Measurements from ENCODE around the gene NXF2.
"Not testable (repeated sequence)": the region's sequence is repeated elsewhere in the genome, so short reads cannot be mapped to it uniquely, and the experiment has no call there.

NXF2 gene

GRCh38 chrX:102246893-102247292, at the start of gene NXF2:
Gene NXF2 (plus strand): TSS chrX:102247167. CDS start chrX:102307079, 59,912 bp downstream.
- DNase-seq (ENCODE audit: low spot score), result not testable (repeated sequence)

GRCh38 chrX:102207940-102208339, 39.0 kb upstream of the NXF2 start:
- DNase-seq (ENCODE audit: low spot score), result not testable (repeated sequence)

- DNase-seq (ENCODE audit: low spot score), result not testable (repeated sequence)
Measured at GRCh38 chrX:102214986-102215385, 32.0 kb upstream of the NXF2 start, which contains the start of gene TCP11X1. Gene TCP11X1 (plus strand): TSS chrX:102215301.

- DNase-seq (ENCODE audit: low spot score), result not testable (repeated sequence)
Measured at GRCh38 chrX:102216497-102216896, 30.5 kb upstream of the NXF2 start.

GRCh38 chrX:102235678-102236077, 11.3 kb upstream of the NXF2 start:
- DNase-seq (ENCODE audit: low spot score), result not testable (repeated sequence)

GRCh38 chrX:102240265-102240664, 6.7 kb upstream of the NXF2 start:
- DNase-seq (ENCODE audit: low spot score), result not testable (repeated sequence)

- DNase-seq (ENCODE audit: low spot score), result not testable (repeated sequence)
Measured at GRCh38 chrX:102272231-102272630, 25.3 kb downstream of the NXF2 start.

GRCh38 chrX:102338162-102338561, 91.2 kb downstream of the NXF2 start:
- no peak for DNase-seq (ENCODE audit: low spot score)

GRCh38 chrX:102339312-102340298, 92.6 kb downstream of the NXF2 start:
- no peak for DNase-seq (ENCODE audit: low spot score)

GRCh38 chrX:102341867-102342266, 94.9 kb downstream of the NXF2 start:
- DNase-seq (ENCODE audit: low spot score), result no peak

- DNase-seq (ENCODE audit: low spot score), result no peak
Measured at GRCh38 chrX:102345916-102346315, 98.9 kb downstream of the NXF2 start.
